GM13977 (cell line): Measurements from ENCODE around the gene LATS2.
A peak's percentile ranks its signal among the peaks of the same experiment; 100 is the strongest.

Experiments used
- DNase-seq: peaks from one replicate; pipeline ENCODE4 v3.0.0; 2012; ENCODE audit warnings: low spot score
- in situ Hi-C: fragments of 300-500 bp; cut with MboI; formaldehyde crosslinking; loops from one replicate; pipeline ENCODE4 v1.12.0; 2022; ENCODE audit warnings: low sequenced_read_pairs, low pct_unique_long_range_greater_than_20kb, mixed read lengths, inconsistent platforms; ENCODE audit not compliant: unreplicated experiment
- TF ChIP-seq, protein P1 (sequence below): IDR thresholded peaks from 2 replicates; pipeline ENCODE4 v1.5.1; 2012; ENCODE audit warnings: mild to moderate bottlenecking, control low read depth; ENCODE audit not compliant: insufficient read depth; ENCODE audit errors: extremely low read depth, missing control alignments

The LATS2 gene

DNA sequence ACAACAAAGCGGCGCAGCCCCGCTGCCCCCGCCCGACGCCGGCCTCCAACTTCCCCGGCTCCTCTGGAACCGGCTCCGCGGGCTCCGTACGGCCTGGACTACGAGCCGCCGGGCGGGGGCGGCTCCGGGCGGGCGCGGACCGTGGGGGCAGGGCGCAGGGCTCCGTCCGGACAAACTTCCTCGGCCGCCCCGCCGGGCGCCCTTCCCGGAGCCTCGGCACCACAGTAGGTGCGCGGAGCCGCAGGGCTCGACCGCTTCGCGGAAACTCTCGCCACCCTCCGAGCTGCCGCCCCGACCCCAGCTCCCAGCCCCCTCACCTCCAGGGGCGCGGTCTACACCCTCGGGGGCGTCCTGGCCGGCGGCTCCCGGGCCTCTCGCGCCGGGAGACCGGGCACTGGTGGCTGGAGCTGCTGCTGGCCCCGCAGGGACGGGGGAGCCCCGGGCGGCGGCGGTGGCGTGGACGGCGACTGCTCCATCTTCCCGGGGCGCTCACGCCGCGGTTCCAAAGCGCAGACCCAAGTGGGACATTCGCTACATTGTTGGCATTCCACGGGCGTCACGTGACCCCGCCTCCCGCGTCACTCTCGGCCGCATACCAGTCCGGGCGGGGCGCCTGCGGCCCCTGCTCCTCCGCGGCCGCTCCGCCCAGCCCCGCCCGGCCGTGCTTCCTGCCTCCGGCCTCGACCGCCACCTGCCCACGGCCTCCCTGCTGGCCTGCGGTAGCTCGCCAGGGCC lies at the start of gene LATS2:
Gene LATS2, minus strand, starts transcription at position 558 of the 735 bp plus-strand sequence. CDS start 15,560 bp downstream, outside the sequence.
- in situ Hi-C loops: no loop called here
- TF ChIP-seq, protein P1, sequence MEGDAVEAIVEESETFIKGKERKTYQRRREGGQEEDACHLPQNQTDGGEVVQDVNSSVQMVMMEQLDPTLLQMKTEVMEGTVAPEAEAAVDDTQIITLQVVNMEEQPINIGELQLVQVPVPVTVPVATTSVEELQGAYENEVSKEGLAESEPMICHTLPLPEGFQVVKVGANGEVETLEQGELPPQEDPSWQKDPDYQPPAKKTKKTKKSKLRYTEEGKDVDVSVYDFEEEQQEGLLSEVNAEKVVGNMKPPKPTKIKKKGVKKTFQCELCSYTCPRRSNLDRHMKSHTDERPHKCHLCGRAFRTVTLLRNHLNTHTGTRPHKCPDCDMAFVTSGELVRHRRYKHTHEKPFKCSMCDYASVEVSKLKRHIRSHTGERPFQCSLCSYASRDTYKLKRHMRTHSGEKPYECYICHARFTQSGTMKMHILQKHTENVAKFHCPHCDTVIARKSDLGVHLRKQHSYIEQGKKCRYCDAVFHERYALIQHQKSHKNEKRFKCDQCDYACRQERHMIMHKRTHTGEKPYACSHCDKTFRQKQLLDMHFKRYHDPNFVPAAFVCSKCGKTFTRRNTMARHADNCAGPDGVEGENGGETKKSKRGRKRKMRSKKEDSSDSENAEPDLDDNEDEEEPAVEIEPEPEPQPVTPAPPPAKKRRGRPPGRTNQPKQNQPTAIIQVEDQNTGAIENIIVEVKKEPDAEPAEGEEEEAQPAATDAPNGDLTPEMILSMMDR: peak; percentile 18
- peak; percentile 94 for DNase-seq

DNA sequence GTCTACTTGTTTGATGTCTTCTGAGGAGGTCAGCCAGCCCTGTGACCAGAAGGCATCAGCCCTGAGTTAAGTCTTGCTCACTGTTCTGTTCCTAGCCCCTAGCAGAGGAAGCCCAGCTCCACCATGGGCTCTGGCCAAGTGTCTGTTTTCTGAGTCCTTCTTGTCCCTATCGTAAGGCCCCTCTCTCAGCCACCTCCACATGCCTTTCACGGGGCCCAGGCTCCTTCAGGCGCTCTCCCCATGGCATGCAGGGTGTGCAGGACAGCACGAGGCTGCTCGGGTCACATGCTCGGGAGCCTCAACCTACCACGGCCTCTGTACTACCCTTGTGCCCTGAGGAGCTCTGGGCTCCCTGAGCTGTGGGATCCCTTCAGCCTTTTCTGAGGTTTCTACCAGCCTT lies 47.8 kb upstream of the LATS2 start:
- TF ChIP-seq, protein P1: no peak
- in situ Hi-C loops: loop anchor here (25.0 kb wide), 1 partner anchor 378 kb away; no protein-coding TSS in a partner anchor
- no peak for DNase-seq

- TF ChIP-seq, protein P1: no peak
- in situ Hi-C loops: loop anchor here (25.0 kb wide), 1 partner anchor 381 kb away; no protein-coding TSS in a partner anchor
- DNase-seq: no peak
Observed at GRCh38 chr13:21106089-21106488, 44.7 kb upstream of the LATS2 start.

DNA sequence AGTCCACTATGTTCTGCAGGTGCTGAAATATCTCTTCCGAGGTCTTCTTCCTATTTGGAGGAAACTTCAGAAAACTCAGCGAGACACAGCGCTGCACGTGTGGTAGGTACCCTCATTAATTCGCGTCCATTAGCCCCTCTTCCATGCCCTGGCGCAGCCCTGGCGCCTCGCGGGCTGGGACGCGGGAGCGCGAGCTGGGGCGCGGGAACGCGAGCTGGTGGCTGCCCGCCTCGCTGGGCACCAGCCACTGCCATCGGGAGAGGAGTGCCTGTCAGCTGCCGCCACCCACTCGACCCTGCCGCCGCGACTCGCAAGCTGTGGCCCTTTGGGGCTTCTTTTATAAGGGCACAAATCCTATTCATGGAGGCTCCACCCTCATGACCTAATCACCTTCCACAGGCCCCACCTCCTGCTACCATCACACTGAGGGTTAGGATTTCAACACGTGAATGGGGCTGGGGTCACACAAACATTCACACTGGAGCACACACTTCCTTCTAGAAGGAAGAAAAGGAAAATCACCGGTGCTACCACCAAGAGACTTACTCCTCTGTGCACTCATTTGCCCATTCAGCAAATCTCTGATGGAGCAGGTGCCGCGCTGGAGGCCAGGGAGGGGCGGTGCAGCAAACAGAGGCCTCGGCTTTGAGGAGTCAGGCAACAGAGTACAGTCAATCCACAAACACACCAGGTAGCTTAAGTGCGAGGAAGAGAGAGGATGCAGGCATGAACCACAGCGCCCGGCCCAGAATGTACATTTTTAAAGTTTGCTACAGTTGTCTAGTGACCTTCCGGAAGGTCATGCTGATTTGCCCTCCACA lies 43.0 kb upstream of the LATS2 start:
- no peak for DNase-seq
- TF ChIP-seq, protein P1: no peak
- in situ Hi-C loops: loop anchor here (25.0 kb wide), 1 partner anchor 383 kb away; no protein-coding TSS in a partner anchor

- TF ChIP-seq, protein P1: no peak
- DNase-seq: no peak
- in situ Hi-C loops: loop anchor here (25.0 kb wide), 1 partner anchor 385 kb away; no protein-coding TSS in a partner anchor
Observed at GRCh38 chr13:21101865-21102576, 40.6 kb upstream of the LATS2 start.
